DOHH2 (cell line): ENCODE results near the gene IP6K1.
A peak's percentile ranks its signal among the peaks of the same experiment; 100 is the strongest.
"Not testable (repeated sequence)": the region's sequence is repeated elsewhere in the genome, so short reads cannot be mapped to it uniquely, and the experiment has no call there.

Source experiments
- H3F3A ChIP-seq: fragments of 200-600 bp; sonication (generic), shearing (Covaris generic); 2 replicates; pipeline ENCODE4 v1.6.0; 2016; ENCODE audit warnings: antibody characterized with exemption, mild to moderate bottlenecking; ENCODE audit not compliant: control insufficient read depth, insufficient read depth
- H3K27ac ChIP-seq: fragments of 200-600 bp; sonication (generic); 2 replicates; pipeline ENCODE4 v1.5.1; 2014; ENCODE audit warnings: low read depth, mild to moderate bottlenecking, low read length, moderate library complexity
- H3K27me3 ChIP-seq: fragments of 200-600 bp; sonication (generic); 2 replicates; pipeline ENCODE4 v1.6.1; 2014; ENCODE audit warnings: mild to moderate bottlenecking, low read length, mixed read lengths; ENCODE audit not compliant: control insufficient read depth
- H3K36me3 ChIP-seq: fragments of 200-600 bp; sonication (generic); 2 replicates; pipeline ENCODE4 v1.6.1; 2014; ENCODE audit warnings: mild to moderate bottlenecking, low read length, moderate library complexity, mixed read lengths; ENCODE audit not compliant: control insufficient read depth
- H3K4me1 ChIP-seq: fragments of 200-600 bp; sonication (generic); 2 replicates; pipeline ENCODE4 v1.6.1; 2014; ENCODE audit warnings: mild to moderate bottlenecking, low read length, mixed read lengths; ENCODE audit not compliant: control insufficient read depth
- H3K4me2 ChIP-seq: fragments of 200-600 bp; sonication (generic); 2 replicates; pipeline ENCODE4 v1.6.0; 2014; ENCODE audit warnings: mild to moderate bottlenecking, low read length, moderate library complexity
- H3K4me3 ChIP-seq: fragments of 200-600 bp; sonication (generic); 2 replicates; pipeline ENCODE4 v1.5.1; 2014; ENCODE audit warnings: mild to moderate bottlenecking, low read length, mixed read lengths
- H3K79me2 ChIP-seq: fragments of 200-600 bp; sonication (generic); 2 replicates; pipeline ENCODE4 v1.6.1; 2014; ENCODE audit warnings: mild to moderate bottlenecking, low read length, mixed read lengths; ENCODE audit not compliant: control insufficient read depth
- H3K9me2 ChIP-seq: fragments of 200-600 bp; sonication (generic); replicated peaks from 2 replicates; pipeline ENCODE4 v1.6.1; 2014; ENCODE audit warnings: mild to moderate bottlenecking, low read length, mixed read lengths; ENCODE audit not compliant: control insufficient read depth
- H3K9me3 ChIP-seq: fragments of 200-600 bp; sonication (generic); 2 replicates; pipeline ENCODE4 v1.6.1; 2014; ENCODE audit warnings: antibody characterized with exemption, low read length, mixed read lengths; ENCODE audit not compliant: control insufficient read depth, insufficient read depth
- H4K20me1 ChIP-seq: fragments of 200-600 bp; sonication (generic); 2 replicates; pipeline ENCODE4 v1.6.0; 2014; ENCODE audit warnings: low read depth, mild to moderate bottlenecking, antibody characterized with exemption, low read length, moderate library complexity; ENCODE audit not compliant: control insufficient read depth, insufficient read depth
- CTCF ChIP-seq: fragments of 200-600 bp; sonication (generic); IDR thresholded peaks from one replicate; pipeline ENCODE4 v1.5.1; 2014; ENCODE audit warnings: antibody characterized with exemption, mild to moderate bottlenecking, low read depth, low read length; ENCODE audit not compliant: poor library complexity, severe bottlenecking
- EZH2phosphoT487 ChIP-seq: fragments of 200-600 bp; sonication (generic); IDR thresholded peaks from 2 replicates; pipeline ENCODE4 v1.6.1; 2017; ENCODE audit warnings: borderline replicate concordance, mild to moderate bottlenecking, antibody characterized with exemption, low read length, moderate library complexity, mixed read lengths

Gene IP6K1

DNA sequence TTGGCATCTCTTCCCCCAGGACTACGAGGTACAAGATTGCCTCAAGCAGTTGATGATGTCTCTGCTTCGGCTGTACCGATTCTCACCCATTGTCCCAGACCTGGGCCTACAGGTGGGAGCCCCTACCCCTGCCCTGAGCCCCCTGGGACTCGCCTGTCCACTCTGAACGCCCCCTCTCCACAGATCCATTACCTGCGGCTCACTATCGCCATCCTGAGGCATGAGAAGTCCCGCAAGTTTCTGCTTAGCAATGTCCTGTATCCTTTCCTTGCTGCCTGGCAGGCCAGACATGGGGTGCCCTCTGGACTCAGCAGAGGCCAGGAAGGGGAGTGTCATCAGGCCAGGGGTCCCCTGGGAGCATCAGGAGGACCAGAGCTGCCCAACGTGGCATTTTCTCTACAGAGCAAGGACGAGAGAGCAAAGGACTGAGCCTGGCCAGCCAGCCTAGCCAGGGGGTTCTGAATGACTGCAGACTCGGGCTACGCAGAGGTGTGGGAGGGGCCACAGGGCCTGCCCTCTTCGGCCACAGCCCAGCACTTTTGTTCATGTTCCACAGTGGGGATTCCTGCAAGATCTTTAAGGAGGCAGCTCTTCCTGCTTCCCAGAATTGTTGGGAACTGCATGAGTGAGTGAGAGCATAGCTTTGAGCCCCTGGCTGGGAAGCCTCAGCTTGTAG, 85.8 kb downstream of the IP6K1 start:
- no peak overlapping the region for H3K4me2 ChIP-seq
- H3K27me3 ChIP-seq: no peaks in the 10 kb centered on the region
- TF ChIP-seq CTCF: peak; percentile 44
- no peak for TF ChIP-seq EZH2phosphoT487
- no peaks in the 10 kb centered on the region for H3K9me3 ChIP-seq
- H3K4me3 ChIP-seq: no peak overlapping the region
- H3K27ac ChIP-seq: no peak overlapping the region
- no peaks in the 10 kb centered on the region for H3K4me1 ChIP-seq
- no peaks in the 10 kb centered on the region for H3K79me2 ChIP-seq
- H4K20me1 ChIP-seq: no peaks in the 10 kb centered on the region
- H3F3A ChIP-seq: no peaks in the 10 kb centered on the region
- no peaks in the 10 kb centered on the region for H3K9me2 ChIP-seq
- H3K36me3 ChIP-seq: peaks cover 24% of the 10 kb centered on the region

- H3K79me2 ChIP-seq: no peaks in the 10 kb centered on the region
- H3K27me3 ChIP-seq: no peaks in the 10 kb centered on the region
- peaks cover 19% of the 10 kb centered on the region for H3K36me3 ChIP-seq
- no peaks in the 10 kb centered on the region for H4K20me1 ChIP-seq
- no peak overlapping the region for H3K27ac ChIP-seq
- H3K4me2 ChIP-seq: no peak overlapping the region
- H3F3A ChIP-seq: no peaks in the 10 kb centered on the region
- no peaks in the 10 kb centered on the region for H3K9me2 ChIP-seq
- no peaks in the 10 kb centered on the region for H3K4me1 ChIP-seq
- no peaks in the 10 kb centered on the region for H3K9me3 ChIP-seq
- H3K4me3 ChIP-seq: no peak overlapping the region
- TF ChIP-seq EZH2phosphoT487 (no peak), CTCF (no peak)
Measured at GRCh38 chr3:49700014-49700413, 86.3 kb downstream of the IP6K1 start.

DNA sequence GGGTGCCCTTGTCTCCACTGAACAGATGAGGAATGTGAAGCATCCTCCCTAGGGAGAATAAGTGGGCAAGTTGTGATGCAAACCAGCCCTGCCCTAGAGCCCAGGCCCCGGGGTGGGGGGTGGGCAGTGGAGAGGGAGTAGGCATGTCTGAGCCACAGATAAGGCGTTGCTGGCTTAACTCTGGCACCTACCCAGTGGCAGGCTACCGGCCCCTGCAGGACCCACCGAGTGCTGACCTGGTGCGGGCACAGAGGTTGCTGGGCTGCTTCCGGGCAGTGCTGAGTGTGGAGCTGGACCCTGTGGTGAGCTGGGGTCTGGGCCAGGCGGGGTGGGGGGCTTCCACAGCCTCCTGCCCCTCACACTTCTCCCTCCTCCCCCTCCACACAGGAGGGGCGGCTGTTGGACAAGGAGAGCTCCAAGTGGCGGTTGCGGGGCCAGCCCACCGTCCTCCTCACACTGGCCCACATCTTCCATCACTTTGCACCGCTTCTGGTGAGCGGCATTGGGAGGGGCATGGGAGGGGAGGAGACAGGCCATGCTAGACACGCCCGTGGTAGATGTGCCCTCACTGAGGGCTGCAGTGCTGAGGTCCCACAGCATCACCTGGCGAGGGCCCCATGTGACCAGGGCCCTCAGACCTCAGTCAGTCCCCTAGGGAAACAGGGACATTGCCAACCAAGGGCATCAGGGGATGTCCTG, 86.9 kb downstream of the IP6K1 start:
- TF ChIP-seq CTCF (no peak), EZH2phosphoT487 (no peak)
- H3K4me2 ChIP-seq: no peak overlapping the region
- no peaks in the 10 kb centered on the region for H3K27me3 ChIP-seq

DNA sequence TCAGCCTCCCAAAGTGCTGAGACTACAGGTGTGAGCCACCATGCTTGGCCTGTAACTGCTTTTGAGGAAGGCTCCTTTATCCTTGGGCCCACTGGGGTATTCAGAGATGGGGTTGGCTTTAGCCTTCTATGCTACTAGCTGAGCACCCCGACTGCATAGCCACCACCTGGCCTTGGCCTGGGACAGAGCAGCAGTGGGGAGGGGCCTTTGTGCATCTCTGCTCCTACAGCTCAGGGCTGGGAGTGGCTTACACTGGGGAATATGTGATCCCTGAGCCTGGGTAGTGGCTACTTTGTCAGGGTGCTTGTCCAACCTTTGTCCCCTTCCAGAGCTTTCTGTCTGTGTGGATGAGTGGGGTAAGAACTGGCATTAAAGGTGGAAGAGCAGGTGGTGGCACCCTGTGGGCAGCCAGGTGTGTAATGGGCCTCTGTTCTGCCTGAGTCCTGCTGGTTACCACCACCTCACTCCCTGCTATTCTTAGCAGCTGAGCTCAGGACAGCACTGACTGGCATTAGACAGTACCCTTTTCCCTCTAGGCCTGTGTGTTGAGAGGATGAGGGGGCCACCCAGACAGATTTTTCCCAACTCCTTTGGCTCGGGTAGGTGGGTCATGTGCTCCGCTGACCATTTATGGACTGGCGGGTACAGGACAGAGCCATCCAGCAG, 90.9 kb downstream of the IP6K1 start:
- not testable (repeated sequence) for H3K9me2 ChIP-seq, H4K20me1 ChIP-seq, H3K27me3 ChIP-seq, H3K36me3 ChIP-seq, H3K4me1 ChIP-seq, H3K4me2 ChIP-seq, H3K4me3 ChIP-seq, H3K9me3 ChIP-seq, H3K27ac ChIP-seq, H3F3A ChIP-seq
- peaks cover 14% of the 10 kb centered on the region for H3K79me2 ChIP-seq

More for the DNA sequence above, 86.9 kb downstream of the IP6K1 start:
- H3K36me3 ChIP-seq: peaks cover 19% of the 10 kb centered on the region
- no peak overlapping the region for H3K4me3 ChIP-seq
- H3K79me2 ChIP-seq: no peaks in the 10 kb centered on the region
- H3K27ac ChIP-seq: no peak overlapping the region
- no peaks in the 10 kb centered on the region for H4K20me1 ChIP-seq
- H3K9me3 ChIP-seq: no peaks in the 10 kb centered on the region
- H3K4me1 ChIP-seq: no peaks in the 10 kb centered on the region
- no peaks in the 10 kb centered on the region for H3F3A ChIP-seq
- no peaks in the 10 kb centered on the region for H3K9me2 ChIP-seq

DNA sequence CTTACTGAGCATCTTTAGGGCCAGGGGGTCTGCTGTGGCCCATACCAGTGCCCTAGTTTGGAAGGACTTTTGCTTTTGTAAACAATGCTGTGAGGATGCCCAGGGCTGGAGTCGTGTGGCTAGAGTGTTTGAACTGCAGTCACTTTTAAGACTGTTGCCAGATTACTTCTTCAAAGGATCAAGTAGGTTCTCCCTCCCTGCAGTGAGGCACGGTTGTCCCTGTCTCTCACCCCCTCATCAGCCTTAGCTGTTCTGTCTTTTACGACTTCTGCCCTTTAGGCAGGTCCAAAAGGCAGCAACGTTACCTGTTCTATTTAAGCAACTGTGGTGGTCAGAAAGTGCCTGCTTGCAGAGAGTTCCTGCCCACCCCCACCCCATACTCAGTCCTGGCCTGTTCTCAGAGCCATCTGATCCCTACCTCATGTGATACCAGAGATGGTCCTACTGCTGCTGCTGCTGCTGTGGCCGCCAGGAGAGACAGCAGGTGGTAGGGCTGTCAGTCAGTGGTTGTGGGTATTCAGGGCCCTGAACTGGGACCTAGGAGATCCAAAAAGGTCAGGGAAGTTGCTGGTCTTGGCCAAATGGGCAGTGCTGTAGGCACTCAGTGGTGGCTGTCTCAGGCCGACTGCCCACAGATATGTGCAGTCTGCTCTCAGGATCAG, 91.8 kb downstream of the IP6K1 start:
- not testable (repeated sequence) for H3K36me3 ChIP-seq, H3K27ac ChIP-seq, H3K27me3 ChIP-seq, H3K4me3 ChIP-seq, H4K20me1 ChIP-seq, H3K9me3 ChIP-seq, H3K4me1 ChIP-seq, H3K4me2 ChIP-seq, H3K9me2 ChIP-seq, H3F3A ChIP-seq
- H3K79me2 ChIP-seq: peaks cover 24% of the 10 kb centered on the region
